ENCODE measurements around the gene ELFN1. TPM values are rescaled to one million over a fixed set of nuclear protein-coding genes. Genes with fewer than 3 reads are reported as not detected.

Gene ELFN1
- total RNA-seq, 2 donors from 2014 or later: 0.33 to 1.3 TPM

DNA sequence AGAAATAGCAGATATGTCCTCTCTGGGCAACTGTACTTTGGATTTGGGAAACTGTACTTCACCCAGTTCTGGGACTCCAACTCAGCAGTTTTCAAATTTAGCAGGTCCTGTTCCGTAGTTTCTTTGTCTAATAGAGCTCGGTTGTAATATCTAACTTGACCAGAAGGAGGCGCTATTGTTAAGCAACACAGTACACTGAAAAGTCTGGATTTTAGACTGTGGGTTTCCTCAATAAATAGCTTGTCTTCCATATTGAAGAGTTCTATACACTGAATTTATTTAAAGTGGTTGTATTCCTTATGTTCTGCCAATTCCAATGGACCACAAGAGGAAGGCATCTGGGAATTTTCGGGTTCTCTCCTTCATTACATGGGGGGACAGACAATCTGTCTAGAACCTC, 39.8 kb downstream of the ELFN1 start:
- 73 to 88% methylated on average over 4 of the region's 4 CpGs for WGBS, 2 donors

DNA sequence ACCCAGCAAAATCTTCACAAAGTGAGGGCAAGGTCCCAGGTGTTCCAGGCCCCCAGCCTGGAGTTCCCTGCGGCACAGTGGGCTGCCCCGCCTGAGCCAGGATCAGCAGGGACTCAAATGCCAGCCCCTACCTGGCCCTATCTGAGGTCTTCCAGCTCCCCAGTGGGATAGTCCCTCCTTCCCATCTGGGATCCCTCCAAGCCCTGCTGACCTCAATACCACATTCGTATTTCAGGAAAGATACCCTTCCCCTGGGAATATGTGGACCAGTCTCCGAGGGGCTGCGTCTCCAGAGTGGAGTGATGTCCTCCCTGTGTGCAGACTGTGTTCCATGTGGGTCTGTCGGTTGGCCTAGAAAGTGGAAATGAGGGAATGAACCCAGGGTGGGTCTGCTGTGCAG, 40.9 kb downstream of the ELFN1 start:
- WGBS, 2 donors: 79 to 83% methylated on average over 3 to 6 of the region's 6 CpGs
- DNase-seq: peak in 1 of 4 donors; percentile 9
- ATAC-seq: no peak
- Histone ChIP-seq H3K4me1 (peaks cover 11% of the 10 kb centered on the region), H3K9me3 (peaks cover 0 to 14% (median 0%) of the 10 kb centered on the region in 3 donors), H3K36me3 (replicated peaks in 1 of 2; ENCODE audit: insufficient read depth in 1 of 2, low read depth in 2 of 2) (no peaks in the 10 kb centered on the region), H3K27ac (no peak overlapping the region), H3K4me3 (no peak overlapping the region), H3K27me3 (no peaks in the 10 kb centered on the region)
- TF ChIP-seq POLR2A (IDR thresholded peaks at IDR 0.05): no peak
- TF ChIP-seq, protein P1, sequence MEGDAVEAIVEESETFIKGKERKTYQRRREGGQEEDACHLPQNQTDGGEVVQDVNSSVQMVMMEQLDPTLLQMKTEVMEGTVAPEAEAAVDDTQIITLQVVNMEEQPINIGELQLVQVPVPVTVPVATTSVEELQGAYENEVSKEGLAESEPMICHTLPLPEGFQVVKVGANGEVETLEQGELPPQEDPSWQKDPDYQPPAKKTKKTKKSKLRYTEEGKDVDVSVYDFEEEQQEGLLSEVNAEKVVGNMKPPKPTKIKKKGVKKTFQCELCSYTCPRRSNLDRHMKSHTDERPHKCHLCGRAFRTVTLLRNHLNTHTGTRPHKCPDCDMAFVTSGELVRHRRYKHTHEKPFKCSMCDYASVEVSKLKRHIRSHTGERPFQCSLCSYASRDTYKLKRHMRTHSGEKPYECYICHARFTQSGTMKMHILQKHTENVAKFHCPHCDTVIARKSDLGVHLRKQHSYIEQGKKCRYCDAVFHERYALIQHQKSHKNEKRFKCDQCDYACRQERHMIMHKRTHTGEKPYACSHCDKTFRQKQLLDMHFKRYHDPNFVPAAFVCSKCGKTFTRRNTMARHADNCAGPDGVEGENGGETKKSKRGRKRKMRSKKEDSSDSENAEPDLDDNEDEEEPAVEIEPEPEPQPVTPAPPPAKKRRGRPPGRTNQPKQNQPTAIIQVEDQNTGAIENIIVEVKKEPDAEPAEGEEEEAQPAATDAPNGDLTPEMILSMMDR (IDR thresholded peaks at IDR 0.05): no peak
- intact Hi-C loops (cut with DNase I): no loop called here

More for the DNA sequence above, 39.8 kb downstream of the ELFN1 start:
- Histone ChIP-seq H3K36me3 (replicated peaks in 1 of 2; ENCODE audit: insufficient read depth in 1 of 2, low read depth in 2 of 2) (no peaks in the 10 kb centered on the region), H3K27ac (no peak overlapping the region), H3K4me1 (peaks cover 11% of the 10 kb centered on the region), H3K27me3 (no peaks in the 10 kb centered on the region), H3K4me3 (no peak overlapping the region), H3K9me3 (peaks cover 0 to 14% (median 0%) of the 10 kb centered on the region in 3 donors)
- ATAC-seq: no peak
- no peak for DNase-seq
- intact Hi-C loops (cut with DNase I): no loop called here
- TF ChIP-seq, protein P1 (IDR thresholded peaks at IDR 0.05): peak in 2 of 7 experiments; percentile 7 to 15
- no peak for TF ChIP-seq POLR2A (IDR thresholded peaks at IDR 0.05)

DNA sequence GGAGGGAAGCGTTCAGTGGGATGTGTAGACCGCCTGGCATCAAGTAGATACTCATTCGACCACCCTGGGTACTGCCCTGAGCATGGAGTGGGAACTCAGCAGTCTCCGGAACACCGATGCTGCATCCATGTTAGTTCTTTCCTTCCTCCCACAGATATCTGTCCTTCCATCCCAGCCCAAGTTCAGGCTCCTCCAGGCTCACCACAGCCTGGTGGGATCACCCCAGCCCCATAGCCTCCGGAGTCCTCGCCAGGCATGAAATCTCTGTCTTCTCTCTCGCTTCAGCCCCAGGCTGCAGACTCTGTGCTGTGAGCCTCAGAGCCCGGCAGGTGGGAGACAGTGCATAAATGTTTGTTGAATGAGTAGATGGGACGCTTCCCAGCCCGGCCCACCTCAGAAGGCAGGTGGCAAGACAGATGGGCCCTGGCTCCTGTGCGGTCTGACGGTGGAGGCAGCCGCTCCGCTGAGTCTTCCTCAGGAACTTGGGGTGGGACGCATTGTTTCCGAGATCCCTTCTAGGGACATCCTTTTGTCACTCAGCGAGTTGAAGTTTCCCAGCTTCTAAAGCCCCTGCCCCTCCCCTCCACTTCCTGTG, 42.9 kb downstream of the ELFN1 start:
- 90 to 95% methylated on average over 11 to 18 of the region's 18 CpGs for WGBS, 2 donors
- no peak for DNase-seq
- Histone ChIP-seq H3K9me3 (peaks cover 0 to 14% (median 0%) of the 10 kb centered on the region in 3 donors), H3K4me1 (peaks cover 11% of the 10 kb centered on the region), H3K27ac (no peak overlapping the region), H3K4me3 (no peak overlapping the region), H3K27me3 (no peaks in the 10 kb centered on the region), H3K36me3 (replicated peaks in 1 of 2; ENCODE audit: insufficient read depth in 1 of 2, low read depth in 2 of 2) (no peaks in the 10 kb centered on the region)
- TF ChIP-seq, protein P1 (IDR thresholded peaks at IDR 0.05): no peak
- TF ChIP-seq POLR2A (IDR thresholded peaks at IDR 0.05): no peak
- intact Hi-C loops (cut with DNase I): no loop called here
- ATAC-seq: no peak

DNA sequence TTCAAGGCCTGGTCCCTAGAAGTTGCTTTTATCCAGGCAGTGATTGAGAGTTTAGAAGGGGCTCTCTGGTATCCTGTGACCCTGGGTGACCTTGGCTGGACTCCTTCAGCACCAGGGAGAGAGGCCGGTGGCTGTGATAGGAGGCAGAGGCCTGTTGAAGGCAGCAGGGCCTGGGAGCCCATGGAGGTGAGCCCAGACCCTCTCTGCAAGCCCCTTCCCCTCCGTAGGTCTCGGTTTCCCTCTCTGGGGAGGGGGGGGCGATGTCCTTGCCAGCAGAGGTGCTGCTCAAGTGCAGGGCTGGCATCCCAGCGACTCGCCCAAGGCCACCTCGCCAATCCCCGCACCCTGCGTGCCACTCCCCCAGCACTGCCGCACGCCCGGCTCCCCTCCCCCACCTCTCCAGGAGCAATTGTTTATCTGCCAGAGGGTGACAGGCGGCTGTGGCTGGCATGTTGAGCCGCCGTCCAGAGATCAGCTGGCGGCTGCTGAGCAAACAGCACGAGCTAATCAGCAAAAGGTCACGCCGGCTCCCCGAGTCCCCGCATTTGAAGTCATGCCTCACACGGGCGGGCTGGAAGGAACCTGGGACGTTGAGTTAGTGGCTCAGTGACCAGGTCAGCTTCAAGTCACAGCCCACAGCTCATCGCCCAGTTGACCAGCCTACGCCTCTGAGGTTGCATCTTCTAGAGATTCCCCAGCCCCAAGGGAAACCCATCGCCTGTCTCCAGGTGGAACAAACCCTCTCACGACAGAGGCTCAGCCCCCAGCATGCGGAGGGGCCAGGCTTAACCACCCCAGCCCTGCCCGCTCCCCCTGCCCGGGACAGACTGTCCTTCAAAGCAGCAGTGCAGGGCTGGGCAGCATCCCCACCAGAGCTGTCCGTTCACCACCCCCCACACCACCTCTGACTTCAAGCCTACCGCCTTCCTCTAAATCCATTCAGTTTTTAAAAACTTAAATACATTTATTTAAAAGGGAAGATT, 43.7 kb downstream of the ELFN1 start:
- DNase-seq (peak; percentile 55 to 84 (median 76)), ATAC-seq (peak; percentile 69)
- WGBS, 2 donors: 22 to 48% methylated on average over 17 to 32 of the region's 33 CpGs
- no peaks in the 10 kb centered on the region for H3K36me3 ChIP-seq (replicated peaks in 1 of 2; ENCODE audit: insufficient read depth in 1 of 2, low read depth in 2 of 2)
- H3K4me1 ChIP-seq: peaks cover 11% of the 10 kb centered on the region
- TF ChIP-seq POLR2A (IDR thresholded peaks at IDR 0.05): no peak
- TF ChIP-seq, protein P1 (IDR thresholded peaks at IDR 0.05): no peak
- no peak overlapping the region for H3K27ac ChIP-seq
- H3K9me3 ChIP-seq: peaks cover 0 to 14% (median 0%) of the 10 kb centered on the region in 3 donors
- H3K27me3 ChIP-seq: no peaks in the 10 kb centered on the region
- H3K4me3 ChIP-seq: no peak overlapping the region
- intact Hi-C loops (cut with DNase I): no loop called here

Measured in body of pancreas (tissue), 4 donors.